CD4-positive, alpha-beta T cell treated with Interleukin-10 for 1 hour (primary cell): ENCODE measurements around the gene STK24.

Experiments used
- DNase-seq: peaks from one replicate; pipeline ENCODE4 v3.0.0-alpha.2; 2020

The STK24 gene

GRCh38 chr13:98549728-98550317 lies 27.1 kb downstream of the STK24 start:
- no peak for DNase-seq

GRCh38 chr13:98549006-98549727 lies 27.7 kb downstream of the STK24 start:
- no peak for DNase-seq

GRCh38 chr13:98548230-98548629 lies 28.7 kb downstream of the STK24 start:
- DNase-seq, result no peak

- DNase-seq, result no peak
Measured at GRCh38 chr13:98547455-98547854, 29.5 kb downstream of the STK24 start.

- DNase-seq, result no peak
Measured at GRCh38 chr13:98546402-98546801, 30.5 kb downstream of the STK24 start.

- no peak for DNase-seq
Measured at GRCh38 chr13:98544104-98544710, 32.7 kb downstream of the STK24 start.

- DNase-seq, result no peak
Measured at GRCh38 chr13:98543378-98544103, 33.4 kb downstream of the STK24 start.

GRCh38 chr13:98542568-98543377 lies 34.1 kb downstream of the STK24 start:
- DNase-seq, result no peak

- DNase-seq, result no peak
Measured at GRCh38 chr13:98541701-98542203, 35.2 kb downstream of the STK24 start.

- DNase-seq, result no peak
Measured at GRCh38 chr13:98541191-98541590, 35.7 kb downstream of the STK24 start.

GRCh38 chr13:98540476-98540875 lies 36.4 kb downstream of the STK24 start:
- DNase-seq, result no peak

GRCh38 chr13:98539666-98540065 lies 37.2 kb downstream of the STK24 start:
- no peak for DNase-seq

GRCh38 chr13:98538876-98539275 lies 38.0 kb downstream of the STK24 start:
- DNase-seq, result no peak

GRCh38 chr13:98537740-98538139 lies 39.2 kb downstream of the STK24 start:
- DNase-seq, result no peak

- no peak for DNase-seq
Measured at GRCh38 chr13:98537306-98537705, 39.6 kb downstream of the STK24 start.

GRCh38 chr13:98536729-98537128 lies 40.2 kb downstream of the STK24 start:
- DNase-seq, result no peak

GRCh38 chr13:98535501-98536354 lies 41.2 kb downstream of the STK24 start:
- no peak for DNase-seq

- DNase-seq, result no peak
Measured at GRCh38 chr13:98534821-98535220, 42.1 kb downstream of the STK24 start.

GRCh38 chr13:98533912-98534311 lies 43.0 kb downstream of the STK24 start:
- DNase-seq, result no peak

- DNase-seq, result no peak
Measured at GRCh38 chr13:98532254-98532653, 44.7 kb downstream of the STK24 start.

- no peak for DNase-seq
Measured at GRCh38 chr13:98530217-98530616, 46.7 kb downstream of the STK24 start.

- DNase-seq, result no peak
Measured at GRCh38 chr13:98529171-98529570, 47.7 kb downstream of the STK24 start.
